ENCODE data around the gene NUDT9. TPM values are rescaled to one million over a fixed set of nuclear protein-coding genes. Genes with fewer than 3 reads are reported as not detected.

The NUDT9 gene
- total and polyA plus RNA-seq, 2 donors (not counting 1 experiment from before 2014, with no cell fraction given): 18.8 to 29.2 TPM

GRCh38 chr4:87493115-87493514 is 70.7 kb downstream of the NUDT9 start:
- Histone ChIP-seq H3K4me2 (ENCODE audit: extremely low read depth, insufficient read depth, low read length) (no peak overlapping the region), H3K9ac (ENCODE audit: insufficient read depth, low read length) (no peak overlapping the region), H3K27me3 (ENCODE audit: control insufficient read depth, insufficient read depth, low read length) (no peaks in the 10 kb centered on the region), H3K27ac (ENCODE audit: insufficient read depth, low read length) (no peak overlapping the region), H3K4me3 (replicated peaks in 1 of 4; ENCODE audit: control extremely low read depth in 1 of 4, insufficient read depth in 1 of 4, low read depth in 3 of 4, low read length in 4 of 4) (no peak overlapping the region), H3K9me3 (ENCODE audit: control insufficient read depth, insufficient read depth, low read depth, low read length) (no peaks in the 10 kb centered on the region), H4K20me1 (ENCODE audit: control insufficient read depth, extremely low read depth, insufficient read depth, low read length) (no peaks in the 10 kb centered on the region), H3K36me3 (ENCODE audit: control insufficient read depth, insufficient read depth, low read length) (no peaks in the 10 kb centered on the region), H3K4me1 (ENCODE audit: control insufficient read depth, extremely low read depth, insufficient read depth, low read length) (peaks cover under 1% of the 10 kb centered on the region), H2AFZ (ENCODE audit: low read length) (no peak overlapping the region), H3K79me2 (ENCODE audit: control insufficient read depth, insufficient read depth, low read length) (no peaks in the 10 kb centered on the region)
- no peak for DNase-seq (ENCODE audit: low read depth in 2 of 2)
- TF ChIP-seq, protein P1, sequence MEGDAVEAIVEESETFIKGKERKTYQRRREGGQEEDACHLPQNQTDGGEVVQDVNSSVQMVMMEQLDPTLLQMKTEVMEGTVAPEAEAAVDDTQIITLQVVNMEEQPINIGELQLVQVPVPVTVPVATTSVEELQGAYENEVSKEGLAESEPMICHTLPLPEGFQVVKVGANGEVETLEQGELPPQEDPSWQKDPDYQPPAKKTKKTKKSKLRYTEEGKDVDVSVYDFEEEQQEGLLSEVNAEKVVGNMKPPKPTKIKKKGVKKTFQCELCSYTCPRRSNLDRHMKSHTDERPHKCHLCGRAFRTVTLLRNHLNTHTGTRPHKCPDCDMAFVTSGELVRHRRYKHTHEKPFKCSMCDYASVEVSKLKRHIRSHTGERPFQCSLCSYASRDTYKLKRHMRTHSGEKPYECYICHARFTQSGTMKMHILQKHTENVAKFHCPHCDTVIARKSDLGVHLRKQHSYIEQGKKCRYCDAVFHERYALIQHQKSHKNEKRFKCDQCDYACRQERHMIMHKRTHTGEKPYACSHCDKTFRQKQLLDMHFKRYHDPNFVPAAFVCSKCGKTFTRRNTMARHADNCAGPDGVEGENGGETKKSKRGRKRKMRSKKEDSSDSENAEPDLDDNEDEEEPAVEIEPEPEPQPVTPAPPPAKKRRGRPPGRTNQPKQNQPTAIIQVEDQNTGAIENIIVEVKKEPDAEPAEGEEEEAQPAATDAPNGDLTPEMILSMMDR (conservative IDR thresholded peaks at IDR 0.05 in 1 of 2, IDR thresholded peaks at IDR 0.05 in 1 of 2; ENCODE audit: low read depth in 1 of 2, low read length in 2 of 2): no peak
- no peak for TF ChIP-seq EZH2 (IDR thresholded peaks at IDR 0.05; ENCODE audit: low read length, missing control alignments)

DNA sequence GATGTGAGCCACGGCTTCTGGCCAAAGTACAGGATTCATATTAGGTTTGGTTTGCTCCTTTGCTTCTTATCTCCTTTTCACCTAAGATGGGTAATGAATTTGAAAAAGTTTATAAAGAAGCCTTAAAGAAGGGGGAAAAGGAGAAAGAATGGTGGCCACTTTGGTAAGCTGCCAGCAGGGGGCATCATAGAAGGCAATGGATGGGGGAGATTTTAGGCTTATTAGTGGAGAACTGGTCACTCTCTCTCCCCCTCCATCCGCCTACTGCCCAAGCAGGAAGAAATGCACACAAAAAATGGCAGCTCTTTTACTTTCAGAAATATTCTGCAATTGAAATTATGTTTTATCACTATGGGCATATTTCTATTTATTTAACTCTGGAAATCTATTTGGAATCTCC is 74.8 kb downstream of the NUDT9 start:
- Histone ChIP-seq H3K4me3 (replicated peaks in 1 of 4; ENCODE audit: control extremely low read depth in 1 of 4, insufficient read depth in 1 of 4, low read depth in 3 of 4, low read length in 4 of 4) (no peak overlapping the region), H2AFZ (ENCODE audit: low read length) (no peak overlapping the region), H3K27ac (ENCODE audit: insufficient read depth, low read length) (no peak overlapping the region), H3K9ac (ENCODE audit: insufficient read depth, low read length) (no peak overlapping the region), H3K36me3 (ENCODE audit: control insufficient read depth, insufficient read depth, low read length) (no peaks in the 10 kb centered on the region), H3K27me3 (ENCODE audit: control insufficient read depth, insufficient read depth, low read length) (no peaks in the 10 kb centered on the region), H3K4me1 (ENCODE audit: control insufficient read depth, extremely low read depth, insufficient read depth, low read length) (peaks cover 2% of the 10 kb centered on the region), H3K9me3 (ENCODE audit: control insufficient read depth, insufficient read depth, low read depth, low read length) (no peaks in the 10 kb centered on the region), H3K4me2 (ENCODE audit: extremely low read depth, insufficient read depth, low read length) (no peak overlapping the region), H4K20me1 (ENCODE audit: control insufficient read depth, extremely low read depth, insufficient read depth, low read length) (no peaks in the 10 kb centered on the region), H3K79me2 (ENCODE audit: control insufficient read depth, insufficient read depth, low read length) (no peaks in the 10 kb centered on the region)
- TF ChIP-seq, protein P1 (conservative IDR thresholded peaks at IDR 0.05 in 1 of 2, IDR thresholded peaks at IDR 0.05 in 1 of 2; ENCODE audit: low read depth in 1 of 2, low read length in 2 of 2): peak; percentile 18 to 30
- no peak for TF ChIP-seq EZH2 (IDR thresholded peaks at IDR 0.05; ENCODE audit: low read length, missing control alignments)
- no peak for DNase-seq (ENCODE audit: low read depth in 2 of 2)

DNA sequence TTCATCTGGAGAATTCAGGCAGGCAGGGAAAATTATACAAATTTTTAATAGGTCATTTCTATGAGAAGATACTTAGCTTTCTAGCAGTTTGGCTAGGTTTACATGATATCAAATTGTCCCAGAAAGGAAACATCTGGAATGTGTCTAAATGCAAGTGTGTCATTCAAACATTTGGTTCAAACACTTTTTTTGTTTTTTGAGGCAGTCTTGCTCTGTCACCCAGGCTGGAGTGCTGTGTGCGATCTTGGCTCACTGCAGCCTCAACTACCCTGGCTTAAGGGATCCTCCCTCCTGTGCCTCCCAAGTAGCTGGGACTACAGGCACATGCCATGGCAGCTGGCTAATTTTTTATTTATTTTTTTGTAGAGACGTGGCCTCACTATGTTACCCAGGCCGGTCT is 75.2 kb downstream of the NUDT9 start:
- H3K27ac ChIP-seq (ENCODE audit: insufficient read depth, low read length): peak overlapping the region; percentile 37
- H4K20me1 ChIP-seq (ENCODE audit: control insufficient read depth, extremely low read depth, insufficient read depth, low read length): no peaks in the 10 kb centered on the region
- no peaks in the 10 kb centered on the region for H3K27me3 ChIP-seq (ENCODE audit: control insufficient read depth, insufficient read depth, low read length)
- no peak overlapping the region for H3K9ac ChIP-seq (ENCODE audit: insufficient read depth, low read length)
- no peak overlapping the region for H3K4me2 ChIP-seq (ENCODE audit: extremely low read depth, insufficient read depth, low read length)
- H3K4me1 ChIP-seq (ENCODE audit: control insufficient read depth, extremely low read depth, insufficient read depth, low read length): peaks cover 6% of the 10 kb centered on the region
- no peaks in the 10 kb centered on the region for H3K36me3 ChIP-seq (ENCODE audit: control insufficient read depth, insufficient read depth, low read length)
- H3K9me3 ChIP-seq (ENCODE audit: control insufficient read depth, insufficient read depth, low read depth, low read length): no peaks in the 10 kb centered on the region
- no peak for TF ChIP-seq EZH2 (IDR thresholded peaks at IDR 0.05; ENCODE audit: low read length, missing control alignments)
- TF ChIP-seq, protein P1 (conservative IDR thresholded peaks at IDR 0.05 in 1 of 2, IDR thresholded peaks at IDR 0.05 in 1 of 2; ENCODE audit: low read depth in 1 of 2, low read length in 2 of 2): no peak
- peak in 1 of 2 donors; percentile 24 for DNase-seq (ENCODE audit: low read depth in 2 of 2)
- H3K79me2 ChIP-seq (ENCODE audit: control insufficient read depth, insufficient read depth, low read length): no peaks in the 10 kb centered on the region
- peak overlapping the region; percentile 80 for H2AFZ ChIP-seq (ENCODE audit: low read length)
- no peak overlapping the region for H3K4me3 ChIP-seq (replicated peaks in 1 of 4; ENCODE audit: control extremely low read depth in 1 of 4, insufficient read depth in 1 of 4, low read depth in 3 of 4, low read length in 4 of 4)

All from fibroblast of lung (primary cell).